Kidney (tissue), 14 donors: ENCODE data around the gene ARVCF. TPM values are rescaled to one million over a fixed set of nuclear protein-coding genes. Genes with fewer than 3 reads are reported as not detected.

Source experiments
- DNase-seq, 5 donors: peaks; one replicate each; pipeline ENCODE4 v3.0.0-alpha.2; 2013 to 2020
- FAIRE-seq: peaks from 2 replicates; lab custom pipeline; 2012; peaks lifted over from hg19 to GRCh38; lab: Jason Lieb, UNC
- H3K27ac ChIP-seq, 2 donors: one replicate each; pipeline ENCODE4 v1.7.0; 2013; ENCODE audit warnings: low read depth in 2 of 2, low read length in 2 of 2, inconsistent platforms in 1 of 2
- H3K27me3 ChIP-seq: one replicate; pipeline ENCODE4 v1.7.1; 2013; ENCODE audit warnings: low read length, inconsistent platforms; ENCODE audit not compliant: control insufficient read depth, insufficient read depth
- H3K36me3 ChIP-seq, 3 donors: one replicate each; pipeline versions ENCODE4 v1.7.0 to v1.7.1; 2013; ENCODE audit warnings: low read length in 3 of 3, control low read depth in 1 of 3, inconsistent platforms in 1 of 3; ENCODE audit not compliant: insufficient read depth in 3 of 3, control insufficient read depth in 2 of 3
- H3K4me1 ChIP-seq, 3 donors: one replicate each; pipeline versions ENCODE4 v1.7.0 to v1.7.1; 2013; ENCODE audit warnings: low read length in 3 of 3, inconsistent platforms in 1 of 3, low read depth in 1 of 3; ENCODE audit not compliant: control insufficient read depth in 2 of 3, insufficient read depth in 2 of 3
- H3K4me3 ChIP-seq, 3 donors: one replicate each; pipeline versions ENCODE4 v1.7.0 to v1.8.1; 2013; ENCODE audit warnings: low read length in 3 of 3, control low read depth in 1 of 3, inconsistent platforms in 1 of 3
- H3K9ac ChIP-seq, 3 donors: one replicate each; pipeline versions ENCODE4 v1.7.0 to v1.7.1; 2013; ENCODE audit warnings: low read length in 3 of 3, control low read depth in 1 of 3, inconsistent platforms in 1 of 3
- H3K9me3 ChIP-seq, 3 donors: one replicate each; pipeline versions ENCODE4 v1.7.0 to v1.7.1; 2013; ENCODE audit warnings: low read length in 3 of 3, control low read depth in 1 of 3, inconsistent platforms in 1 of 3; ENCODE audit not compliant: control insufficient read depth in 2 of 3, insufficient read depth in 1 of 3
- intact Hi-C: fragments of 100-400 bp; cut with DNase I; formaldehyde crosslinking; loops from one replicate; pipeline ENCODE4 v1.11.1; 2022
- polyA plus RNA-seq: library from polyadenylated mRNA; stranded (reverse); fragments of 350-450 nt; fragmentation: Illumina TruSeq; extraction: RNeasy Lipid Tissue Mini Kit (QIAGEN cat#74804); gene quantifications from one replicate; pipeline ENCODE4 v1.2.3, GENCODE V29; 2014; ENCODE audit warnings: low read depth, low replicate concordance; ENCODE audit not compliant: insufficient read depth
- total RNA-seq: library from RNA; stranded (reverse); fragmentation: NEBNext Ultra II Directional; extraction: Animal tissue kit (Norgen Biotek cat#: 25700); gene quantifications from one replicate; pipeline ENCODE4 v1.2.1, GENCODE V29; 2021
- TF ChIP-seq, protein P1 (sequence below): IDR thresholded peaks from 3 replicates; pipeline ENCODE4 v1.5.1; 2012; ENCODE audit warnings: mild to moderate bottlenecking, moderate library complexity, borderline replicate concordance; ENCODE audit not compliant: insufficient read depth; ENCODE audit errors: extremely low read depth
- donor health status: control.
- donor health status: control.
- donor health status: control.
- donor health status: control.
- donor health status: control.
- donor health status: DM: yes; HTN: yes; CAD: no.
- donor health status: Normal renal cell carcinoma (clear cell type).

Gene ARVCF
- total and polyA plus RNA-seq, 2 donors from 2014 or later = 16.0 to 21.9 TPM

DNA sequence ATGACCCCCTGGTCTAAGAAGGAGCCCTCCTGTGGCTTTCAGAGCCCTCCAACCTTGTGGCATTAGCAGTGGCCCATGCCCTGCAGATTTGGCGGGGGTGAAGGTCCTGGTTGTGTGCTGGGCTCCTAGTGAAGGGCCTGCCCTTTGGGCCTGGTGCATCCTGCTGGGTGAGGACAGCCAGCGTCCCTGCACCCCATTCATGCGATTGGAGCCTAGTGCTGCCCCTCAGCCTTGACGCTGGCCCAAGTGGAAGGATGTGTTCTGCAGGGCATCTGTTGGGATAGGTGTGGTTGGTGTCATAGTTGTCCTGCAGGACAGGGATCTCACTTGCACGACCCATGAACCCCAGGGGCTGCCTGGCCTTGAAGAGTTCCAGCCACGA lies 35.3 kb upstream of the ARVCF start:
- peaks cover 0 to 21% (median 3%) of the 10 kb centered on the region in 3 donors for H3K36me3 ChIP-seq
- H3K4me3 ChIP-seq = no peak overlapping the region

DNA sequence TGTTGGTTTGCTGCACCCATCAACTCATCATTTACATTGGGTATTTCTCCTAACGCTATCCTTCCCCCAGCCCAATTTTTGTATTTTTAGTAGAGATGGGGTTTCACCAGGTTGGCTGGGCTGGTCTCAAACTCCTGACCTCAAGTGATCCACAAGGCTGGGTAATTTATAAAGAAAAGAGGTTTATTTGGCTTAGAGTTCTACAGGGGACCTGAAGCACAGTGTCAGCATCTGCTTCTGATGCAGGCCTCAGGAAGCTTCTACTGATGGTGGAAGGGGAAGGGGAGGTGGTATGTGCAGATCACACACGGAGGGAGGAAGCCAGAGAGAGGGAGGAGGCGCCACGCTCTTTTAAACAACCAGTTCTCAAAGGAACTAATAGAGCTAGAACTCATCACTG lies 30.1 kb upstream of the ARVCF start:
- Histone ChIP-seq H3K27ac (no peak overlapping the region), H3K4me1 (no peaks in the 10 kb centered on the region), H3K36me3 (peaks cover 0 to 14% (median 7%) of the 10 kb centered on the region in 3 donors), H3K9me3 (no peaks in the 10 kb centered on the region), H3K27me3 (no peaks in the 10 kb centered on the region), H3K4me3 (no peak overlapping the region), H3K9ac (no peak overlapping the region)
- intact Hi-C loops = no loop called here
- FAIRE-seq = no peak
- no peak for DNase-seq
- TF ChIP-seq, protein P1, sequence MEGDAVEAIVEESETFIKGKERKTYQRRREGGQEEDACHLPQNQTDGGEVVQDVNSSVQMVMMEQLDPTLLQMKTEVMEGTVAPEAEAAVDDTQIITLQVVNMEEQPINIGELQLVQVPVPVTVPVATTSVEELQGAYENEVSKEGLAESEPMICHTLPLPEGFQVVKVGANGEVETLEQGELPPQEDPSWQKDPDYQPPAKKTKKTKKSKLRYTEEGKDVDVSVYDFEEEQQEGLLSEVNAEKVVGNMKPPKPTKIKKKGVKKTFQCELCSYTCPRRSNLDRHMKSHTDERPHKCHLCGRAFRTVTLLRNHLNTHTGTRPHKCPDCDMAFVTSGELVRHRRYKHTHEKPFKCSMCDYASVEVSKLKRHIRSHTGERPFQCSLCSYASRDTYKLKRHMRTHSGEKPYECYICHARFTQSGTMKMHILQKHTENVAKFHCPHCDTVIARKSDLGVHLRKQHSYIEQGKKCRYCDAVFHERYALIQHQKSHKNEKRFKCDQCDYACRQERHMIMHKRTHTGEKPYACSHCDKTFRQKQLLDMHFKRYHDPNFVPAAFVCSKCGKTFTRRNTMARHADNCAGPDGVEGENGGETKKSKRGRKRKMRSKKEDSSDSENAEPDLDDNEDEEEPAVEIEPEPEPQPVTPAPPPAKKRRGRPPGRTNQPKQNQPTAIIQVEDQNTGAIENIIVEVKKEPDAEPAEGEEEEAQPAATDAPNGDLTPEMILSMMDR = no peak

More for the DNA sequence above, 35.3 kb upstream of the ARVCF start:
- no peak for FAIRE-seq
- intact Hi-C loops = no loop called here
- DNase-seq = no peak
- Histone ChIP-seq H3K9ac (no peak overlapping the region), H3K9me3 (no peaks in the 10 kb centered on the region), H3K27me3 (no peaks in the 10 kb centered on the region), H3K4me1 (no peaks in the 10 kb centered on the region), H3K27ac (no peak overlapping the region)
- TF ChIP-seq, protein P1 = no peak

- TF ChIP-seq, protein P1 = no peak
- Histone ChIP-seq H3K27ac (no peak overlapping the region), H3K4me3 (no peak overlapping the region), H3K36me3 (peaks cover 0 to 16% (median 9%) of the 10 kb centered on the region in 3 donors), H3K4me1 (no peaks in the 10 kb centered on the region), H3K9ac (no peak overlapping the region), H3K9me3 (no peaks in the 10 kb centered on the region), H3K27me3 (no peaks in the 10 kb centered on the region)
- intact Hi-C loops = no loop called here
- DNase-seq (no peak), FAIRE-seq (no peak)
These were observed 28.0 kb upstream of the ARVCF start for GRCh38 chr22:20044495-20045151.

DNA sequence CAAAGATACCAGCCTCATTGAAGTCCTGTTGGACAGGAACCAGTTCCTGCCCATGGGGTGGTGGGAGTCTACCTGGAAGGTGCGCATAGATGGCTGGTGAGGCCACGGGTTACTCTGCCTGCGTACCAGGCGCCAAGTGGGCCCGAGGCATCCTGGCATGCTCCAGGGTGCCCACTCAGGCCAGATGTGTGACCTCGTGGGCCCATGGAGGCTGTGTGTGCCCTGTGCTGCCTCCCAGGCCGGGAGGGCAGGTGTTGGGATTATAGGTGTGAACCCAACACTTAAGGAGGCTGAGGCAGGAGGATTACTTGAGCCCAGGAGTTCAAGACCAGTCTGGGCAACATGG lies 27.3 kb upstream of the ARVCF start:
- Histone ChIP-seq H3K4me3 (no peak overlapping the region), H3K27ac (no peak overlapping the region), H3K27me3 (no peaks in the 10 kb centered on the region), H3K9ac (no peak overlapping the region), H3K4me1 (no peaks in the 10 kb centered on the region), H3K9me3 (no peaks in the 10 kb centered on the region), H3K36me3 (peaks cover 0 to 16% (median 10%) of the 10 kb centered on the region in 3 donors)
- DNase-seq = no peak
- intact Hi-C loops = no loop called here
- no peak for FAIRE-seq
- TF ChIP-seq, protein P1 = no peak
